Activated T-helper 9 cell treated with anti-CD3 and anti-CD28 coated beads, Interleukin-2, amount 50 U/mL, for 16 hours (primary cell): ENCODE results near the gene TAS2R16.

Experiments used
- DNase-seq: peaks from one replicate; pipeline ENCODE4 v3.0.0-alpha.2; 2020; ENCODE audit warnings: low read depth

Gene TAS2R16, protein sequence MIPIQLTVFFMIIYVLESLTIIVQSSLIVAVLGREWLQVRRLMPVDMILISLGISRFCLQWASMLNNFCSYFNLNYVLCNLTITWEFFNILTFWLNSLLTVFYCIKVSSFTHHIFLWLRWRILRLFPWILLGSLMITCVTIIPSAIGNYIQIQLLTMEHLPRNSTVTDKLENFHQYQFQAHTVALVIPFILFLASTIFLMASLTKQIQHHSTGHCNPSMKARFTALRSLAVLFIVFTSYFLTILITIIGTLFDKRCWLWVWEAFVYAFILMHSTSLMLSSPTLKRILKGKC

GRCh38 chr7:122995600-122995999 is at the start of gene TAS2R16:
TAS2R16 (minus strand) TSS chr7:122995700; CDS start chr7:122995634, 66 bp downstream.
- no peak for DNase-seq

- no peak for DNase-seq
Observed at GRCh38 chr7:123043642-123044041, 48.1 kb upstream of the TAS2R16 start.

- no peak for DNase-seq
Observed at GRCh38 chr7:123041101-123041500, 45.6 kb upstream of the TAS2R16 start.

DNA sequence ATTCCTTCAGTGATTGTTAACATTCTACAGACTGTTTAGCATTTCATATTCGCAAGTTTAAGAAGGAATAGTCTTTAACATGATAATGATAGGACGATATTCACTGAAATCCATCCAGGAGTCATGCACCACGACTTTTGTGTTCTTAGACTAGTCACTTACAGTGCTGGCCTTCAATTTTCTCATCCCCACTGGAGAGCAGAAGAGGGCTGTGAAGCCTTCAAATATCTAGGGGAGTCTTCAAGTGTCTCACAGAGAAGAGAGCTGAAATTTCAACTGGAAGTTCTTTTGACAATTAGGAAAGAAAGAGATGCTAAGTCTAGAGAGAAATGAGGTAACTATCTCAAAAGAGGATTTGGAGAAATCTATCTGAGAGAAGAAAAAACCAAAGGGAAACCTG is 43.8 kb upstream of the TAS2R16 start:
- DNase-seq, result no peak

DNA sequence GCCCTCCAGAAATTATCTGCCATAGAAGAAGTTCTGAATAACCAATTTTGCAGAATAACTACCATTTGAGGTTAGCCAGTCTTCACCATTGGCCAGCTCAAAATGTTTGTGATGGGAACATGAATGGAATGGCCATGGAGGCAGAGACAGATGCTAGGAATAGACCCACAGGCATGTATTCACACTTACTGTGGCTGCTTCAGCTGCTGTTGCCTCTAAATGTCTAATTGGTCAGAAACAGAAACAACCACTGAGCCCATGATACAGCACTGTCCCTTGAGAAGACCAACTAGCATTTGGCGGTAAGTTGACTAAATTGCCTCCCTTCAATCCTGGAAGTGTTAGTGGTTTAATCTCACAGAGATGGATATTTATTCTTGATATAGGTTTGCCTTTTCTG is 38.6 kb upstream of the TAS2R16 start:
- DNase-seq, result no peak

DNA sequence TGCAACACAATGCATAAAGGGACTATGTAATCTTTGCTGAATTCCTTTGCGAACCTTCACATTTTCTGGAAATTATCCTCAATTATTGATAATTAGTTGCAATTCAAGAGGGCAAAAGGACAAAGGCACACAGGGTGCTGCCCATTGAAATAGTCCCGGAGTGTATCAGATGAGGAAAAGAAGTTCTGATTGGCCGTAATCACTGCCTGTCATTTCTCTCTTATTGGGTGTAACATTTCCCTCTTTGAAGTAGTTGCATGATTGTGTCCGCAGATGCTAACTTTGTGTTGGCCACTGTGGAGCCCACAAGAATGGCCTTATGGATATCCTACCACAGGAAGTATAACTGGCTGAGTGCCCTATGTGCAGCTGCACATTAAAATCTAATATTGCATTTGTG is 35.1 kb upstream of the TAS2R16 start:
- DNase-seq, result no peak

DNA sequence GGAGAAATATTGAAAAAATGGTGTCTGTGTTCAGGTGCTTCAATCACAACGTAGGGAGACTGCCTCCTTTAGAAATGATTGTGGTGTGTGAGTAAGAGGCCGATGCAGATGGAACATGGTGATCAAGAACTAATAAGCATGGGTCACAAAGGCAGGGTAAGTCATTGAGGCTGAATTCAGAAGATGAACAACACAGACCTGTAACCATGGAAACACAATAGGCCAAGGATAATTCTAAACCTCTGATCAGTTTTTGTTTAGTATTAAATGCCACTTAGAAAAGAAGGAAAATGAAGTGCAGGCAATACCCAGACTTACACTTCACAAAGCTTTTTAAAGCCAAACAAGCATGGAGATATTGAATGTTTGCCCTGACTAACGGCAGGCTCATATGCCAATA is 32.8 kb upstream of the TAS2R16 start:
- DNase-seq, result no peak

DNA sequence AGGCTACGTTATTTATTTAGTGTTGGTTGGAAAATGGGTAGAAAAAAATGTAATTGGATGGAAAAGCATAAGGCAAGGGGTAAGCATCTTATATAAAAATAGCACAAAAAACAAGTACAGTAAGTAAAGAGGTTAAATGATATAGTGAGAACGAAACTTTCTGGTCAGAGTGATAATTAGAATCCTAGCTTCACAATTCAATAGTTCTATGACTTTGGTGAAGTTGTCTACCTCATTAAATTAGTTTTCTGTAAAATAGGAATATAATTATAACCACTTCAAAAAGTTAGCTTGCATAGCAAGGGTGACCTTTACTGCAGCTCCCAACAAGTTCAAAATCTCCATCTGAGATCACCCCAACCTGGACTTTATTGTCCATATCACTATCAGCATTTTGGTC is 30.8 kb upstream of the TAS2R16 start:
- DNase-seq, result no peak

DNA sequence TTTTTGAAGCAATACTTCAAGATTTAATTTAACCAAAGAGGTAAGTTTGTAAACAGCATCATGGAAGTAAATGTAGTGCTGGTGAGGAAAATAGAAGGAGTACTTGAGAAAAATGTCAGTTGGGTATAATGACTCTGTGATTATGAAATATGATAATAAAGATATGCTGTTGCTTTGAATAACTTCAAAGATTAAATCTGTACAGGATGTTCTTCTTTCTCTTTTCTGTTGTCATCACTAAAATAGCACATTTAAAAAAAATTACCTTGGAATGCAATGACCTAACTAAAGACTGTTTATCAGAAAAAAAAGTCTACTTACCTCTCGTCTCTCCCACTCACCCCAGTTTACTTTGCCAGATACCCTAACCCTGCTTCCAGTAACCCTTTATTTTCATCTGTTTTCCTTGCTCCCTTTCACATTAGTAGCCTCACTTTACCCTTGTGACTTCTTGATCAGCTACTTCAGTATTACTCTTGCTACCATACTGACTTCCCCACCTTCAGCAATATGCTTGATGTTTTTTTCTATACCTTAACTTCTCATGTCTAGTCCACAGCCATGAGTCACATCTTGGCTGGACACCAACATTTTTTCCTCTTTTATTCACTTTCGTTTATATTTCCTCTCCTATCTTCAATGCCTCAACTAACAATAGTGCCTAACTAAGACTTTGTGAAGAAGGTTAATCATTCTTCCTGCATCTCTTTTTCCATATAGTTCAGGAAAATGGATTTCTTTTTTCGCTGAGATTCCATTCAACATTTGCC is 29.7 kb upstream of the TAS2R16 start:
- no peak for DNase-seq

DNA sequence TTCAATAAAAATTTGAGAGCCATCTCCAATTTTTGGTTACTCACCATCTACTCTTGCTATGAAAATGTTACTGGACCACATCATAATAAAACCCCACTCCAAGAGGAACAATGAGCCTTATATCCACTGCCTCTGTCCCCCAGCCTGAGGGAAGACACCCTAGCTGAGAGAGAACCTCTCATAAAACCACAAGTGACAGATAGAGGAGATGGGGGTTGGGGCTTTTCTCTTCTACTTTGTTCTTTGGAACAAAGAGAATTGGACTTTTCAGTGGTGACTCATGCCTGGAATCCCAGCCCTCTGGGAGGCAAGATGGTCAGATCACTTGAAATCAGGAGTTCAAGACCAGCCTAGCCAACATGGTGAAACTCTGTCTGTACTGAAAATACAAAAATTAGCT is 27.6 kb upstream of the TAS2R16 start:
- DNase-seq, result no peak

DNA sequence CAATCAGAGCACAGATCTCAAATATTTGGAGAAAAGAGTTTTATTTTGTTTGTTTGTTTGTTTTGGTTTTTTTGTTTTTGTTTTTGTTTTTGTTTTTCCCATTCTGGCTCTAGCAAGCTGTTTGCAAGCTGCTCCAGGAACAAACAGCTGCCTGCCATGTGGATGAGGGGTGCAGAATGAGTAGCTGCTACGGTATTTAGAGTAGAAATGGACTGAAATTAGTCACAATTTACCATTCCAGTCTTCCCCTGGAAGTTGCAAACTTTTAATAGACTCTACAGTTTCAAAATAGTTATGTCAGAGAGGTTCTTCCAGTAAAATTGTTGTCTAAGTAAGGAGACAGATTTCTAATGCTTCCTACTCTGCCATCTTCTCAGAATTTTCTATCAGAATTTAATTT is 27.1 kb upstream of the TAS2R16 start:
- no peak for DNase-seq

- no peak for DNase-seq
Observed at GRCh38 chr7:123012435-123012834, 16.9 kb upstream of the TAS2R16 start.

- DNase-seq, result no peak
Observed at GRCh38 chr7:123011766-123012369, 16.4 kb upstream of the TAS2R16 start.

GRCh38 chr7:123004931-123005330 is 9.4 kb upstream of the TAS2R16 start:
- no peak for DNase-seq

- no peak for DNase-seq
Observed at GRCh38 chr7:123003539-123004126, 8.1 kb upstream of the TAS2R16 start.

DNA sequence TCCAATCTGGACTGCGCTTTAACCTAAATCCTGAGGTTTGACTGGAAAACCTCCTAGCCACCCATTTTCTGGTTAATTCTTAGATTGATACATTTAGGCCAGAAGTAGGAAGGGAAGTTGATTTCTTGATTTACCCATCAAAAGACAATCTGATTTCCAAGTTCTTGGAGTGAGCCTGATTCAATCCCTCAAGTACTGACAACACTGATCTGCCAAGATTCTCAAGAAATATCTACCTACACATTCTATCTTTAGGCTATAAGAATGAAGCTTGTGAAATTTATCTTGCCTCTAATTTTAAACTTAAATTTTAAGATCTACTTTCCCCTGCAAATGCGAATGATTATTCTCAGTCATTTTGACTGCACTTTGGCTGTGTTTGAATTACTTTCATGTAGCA is 5.9 kb downstream of the TAS2R16 start:
- no peak for DNase-seq

- no peak for DNase-seq
Observed at GRCh38 chr7:122989041-122989440, 6.5 kb downstream of the TAS2R16 start.

GRCh38 chr7:122988333-122988732 is 7.2 kb downstream of the TAS2R16 start:
- DNase-seq, result no peak

DNA sequence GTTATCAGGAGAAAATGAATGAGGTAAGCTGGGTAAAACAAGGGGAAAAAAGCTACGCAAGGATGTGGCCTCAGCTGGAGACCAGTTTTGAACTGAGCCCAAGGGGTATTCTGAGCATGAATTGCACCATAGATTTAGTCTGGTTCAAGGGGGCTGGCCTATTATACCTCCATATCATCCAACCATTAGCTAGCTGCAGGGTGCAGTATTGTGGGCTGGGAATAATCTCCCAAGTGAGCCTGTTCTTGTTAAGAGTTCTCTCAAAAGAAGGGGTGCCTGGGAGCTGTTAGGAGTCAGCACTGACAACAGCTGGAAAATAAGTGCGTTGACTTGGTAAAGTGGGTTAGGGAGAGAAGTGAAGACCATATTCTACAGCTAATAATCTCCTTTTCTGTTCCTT is 8.0 kb downstream of the TAS2R16 start:
- DNase-seq, result no peak

GRCh38 chr7:122984021-122984420 is 11.5 kb downstream of the TAS2R16 start:
- no peak for DNase-seq

GRCh38 chr7:122983261-122983660 is 12.2 kb downstream of the TAS2R16 start:
- no peak for DNase-seq

GRCh38 chr7:122975341-122975740 is 20.2 kb downstream of the TAS2R16 start:
- DNase-seq, result no peak

- DNase-seq, result no peak
Observed at GRCh38 chr7:122974229-122974628, 21.3 kb downstream of the TAS2R16 start.
